Rectal smooth muscle tissue (tissue), 1 donor: ENCODE measurements around the gene KHK.

Experiments
- H3K27ac ChIP-seq: one replicate; pipeline ENCODE4 v1.7.0; 2013; ENCODE audit warnings: low read depth, low read length, inconsistent platforms
- H3K27me3 ChIP-seq: one replicate; pipeline ENCODE4 v1.7.0; 2013; ENCODE audit warnings: low read length; ENCODE audit not compliant: control insufficient read depth, insufficient read depth
- H3K36me3 ChIP-seq: one replicate; pipeline ENCODE4 v1.7.0; 2013; ENCODE audit warnings: low read length; ENCODE audit not compliant: control insufficient read depth, insufficient read depth
- H3K4me1 ChIP-seq: one replicate; pipeline ENCODE4 v1.7.0; 2013; ENCODE audit warnings: low read length; ENCODE audit not compliant: control insufficient read depth, insufficient read depth
- H3K4me3 ChIP-seq: one replicate; pipeline ENCODE4 v1.7.0; 2013; ENCODE audit warnings: low read length
- H3K9ac ChIP-seq: one replicate; pipeline ENCODE4 v1.7.0; 2013; ENCODE audit warnings: low read length

KHK gene

GRCh38 chr2:27133905-27134780, 47.6 kb downstream of the KHK start, which contains the start of gene PREB:
Gene PREB, minus strand, starts transcription at chr2:27134636. Its CDS starts 215 bp downstream, at chr2:27134421.
- peak within 1 kb of the TSS; percentile 87 for H3K27ac ChIP-seq
- peaks cover 7% of the 10 kb centered on the region for H3K4me1 ChIP-seq
- peaks cover 23% of the 10 kb centered on the region for H3K36me3 ChIP-seq
- peak within 1 kb of the TSS; percentile 91 for H3K4me3 ChIP-seq
- H3K9ac ChIP-seq = peak within 1 kb of the TSS; percentile 83
- H3K27me3 ChIP-seq = no peaks in the 10 kb centered on the region

GRCh38 chr2:27134781-27135477, 48.4 kb downstream of the KHK start:
- Histone ChIP-seq H3K4me3 (peak overlapping the region; percentile 91), H3K27me3 (no peaks in the 10 kb centered on the region), H3K4me1 (peaks cover 7% of the 10 kb centered on the region), H3K27ac (peak overlapping the region; percentile 70), H3K36me3 (peaks cover 18% of the 10 kb centered on the region), H3K9ac (no peak overlapping the region)

GRCh38 chr2:27135478-27135955, 48.9 kb downstream of the KHK start:
- Histone ChIP-seq H3K4me3 (no peak overlapping the region), H3K9ac (no peak overlapping the region), H3K4me1 (peaks cover 7% of the 10 kb centered on the region), H3K27ac (no peak overlapping the region), H3K36me3 (peaks cover 14% of the 10 kb centered on the region), H3K27me3 (no peaks in the 10 kb centered on the region)

DNA sequence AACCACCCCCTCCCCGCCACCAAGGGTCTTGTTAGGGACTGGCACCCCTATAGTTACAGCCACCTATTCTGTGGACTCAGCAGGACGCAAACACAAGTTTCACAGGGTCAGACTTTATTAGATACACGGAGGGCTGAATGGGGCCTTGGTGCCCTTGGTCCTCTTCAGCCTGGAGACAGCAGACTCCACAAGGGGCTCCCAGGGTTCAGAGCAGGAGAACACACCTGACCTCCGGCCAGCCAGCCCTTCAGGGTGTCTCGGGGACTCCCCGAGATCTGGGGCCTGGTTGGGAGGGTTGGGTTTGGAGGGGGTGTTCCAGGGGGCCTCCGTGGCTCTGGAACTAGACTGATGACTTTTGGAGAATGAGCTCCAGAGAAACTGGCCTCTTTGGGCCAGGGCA, 50.2 kb downstream of the KHK start:
- Histone ChIP-seq H3K4me1 (peaks cover 7% of the 10 kb centered on the region), H3K27me3 (no peaks in the 10 kb centered on the region), H3K27ac (no peak overlapping the region), H3K4me3 (no peak overlapping the region), H3K36me3 (peaks cover 4% of the 10 kb centered on the region), H3K9ac (no peak overlapping the region)

- no peak overlapping the region for H3K9ac ChIP-seq
- H3K36me3 ChIP-seq = no peaks in the 10 kb centered on the region
- H3K4me1 ChIP-seq = peaks cover 7% of the 10 kb centered on the region
- H3K27me3 ChIP-seq = no peaks in the 10 kb centered on the region
- H3K27ac ChIP-seq = no peak overlapping the region
- no peak overlapping the region for H3K4me3 ChIP-seq
These were observed 50.9 kb downstream of the KHK start for GRCh38 chr2:27137322-27137935.

DNA sequence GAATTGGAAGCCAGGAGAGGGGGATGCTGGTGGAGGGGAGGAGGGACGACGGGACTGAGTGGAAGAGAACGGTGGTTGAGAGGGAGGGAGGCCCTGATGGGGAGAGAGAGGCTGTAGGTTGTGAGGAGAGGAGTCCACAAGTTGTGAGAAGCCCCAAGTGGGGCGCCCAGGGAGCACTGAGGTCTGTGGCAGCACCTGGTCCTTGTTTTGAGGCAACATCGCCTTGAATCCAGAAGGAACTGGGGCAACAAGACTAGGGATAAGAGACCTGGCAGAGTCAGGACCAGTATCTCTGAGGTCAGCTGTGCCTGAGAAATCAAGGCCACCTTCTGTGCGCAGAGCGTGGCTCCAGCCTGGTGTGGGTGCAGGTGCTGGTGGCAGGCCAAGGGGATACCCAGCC, 51.5 kb downstream of the KHK start:
- Histone ChIP-seq H3K4me1 (peaks cover 6% of the 10 kb centered on the region), H3K36me3 (no peaks in the 10 kb centered on the region), H3K27me3 (no peaks in the 10 kb centered on the region), H3K27ac (no peak overlapping the region), H3K4me3 (no peak overlapping the region), H3K9ac (no peak overlapping the region)

GRCh38 chr2:27139310-27139709, 52.7 kb downstream of the KHK start, which contains the start of gene PRR30:
Gene PRR30, minus strand, starts transcription at chr2:27139410. Its CDS starts 1,081 bp downstream, at chr2:27138329.
- Histone ChIP-seq H3K27me3 (no peaks in the 10 kb centered on the region), H3K36me3 (no peaks in the 10 kb centered on the region), H3K4me3 (no peak within 1 kb of the TSS), H3K4me1 (no peaks in the 10 kb centered on the region), H3K27ac (no peak within 1 kb of the TSS), H3K9ac (no peak within 1 kb of the TSS)

- Histone ChIP-seq H3K27ac (no peak overlapping the region), H3K27me3 (no peaks in the 10 kb centered on the region), H3K4me3 (no peak overlapping the region), H3K36me3 (no peaks in the 10 kb centered on the region), H3K4me1 (no peaks in the 10 kb centered on the region), H3K9ac (no peak overlapping the region)
These were observed 56.7 kb downstream of the KHK start for GRCh38 chr2:27143285-27143684.

- H3K9ac ChIP-seq = no peak overlapping the region
- H3K27ac ChIP-seq = no peak overlapping the region
- H3K4me1 ChIP-seq = no peaks in the 10 kb centered on the region
- no peak overlapping the region for H3K4me3 ChIP-seq
- H3K27me3 ChIP-seq = no peaks in the 10 kb centered on the region
- no peaks in the 10 kb centered on the region for H3K36me3 ChIP-seq
These were observed 59.1 kb downstream of the KHK start for GRCh38 chr2:27145682-27146081.

- H3K4me3 ChIP-seq = no peak overlapping the region
- no peak overlapping the region for H3K27ac ChIP-seq
- H3K27me3 ChIP-seq = no peaks in the 10 kb centered on the region
- no peaks in the 10 kb centered on the region for H3K36me3 ChIP-seq
- no peak overlapping the region for H3K9ac ChIP-seq
- no peaks in the 10 kb centered on the region for H3K4me1 ChIP-seq
These were observed 61.4 kb downstream of the KHK start for GRCh38 chr2:27147935-27148334.

- Histone ChIP-seq H3K27ac (no peak within 1 kb of the TSS), H3K9ac (no peak within 1 kb of the TSS), H3K4me3 (no peak within 1 kb of the TSS), H3K36me3 (no peaks in the 10 kb centered on the region), H3K4me1 (no peaks in the 10 kb centered on the region), H3K27me3 (no peaks in the 10 kb centered on the region)
These were observed 62.3 kb downstream of the KHK start, which contains the start of gene TCF23 for GRCh38 chr2:27148801-27149439. Gene TCF23, plus strand, starts transcription at chr2:27149004. Its CDS starts 130 bp downstream, at chr2:27149134.
